Stimulated activated CD8-positive, alpha-beta memory T cell treated with anti-CD3 and anti-CD28 coated beads, Interleukin-7, amount 100 ng/mL, for 24 hours (primary cell): ENCODE measurements around the gene TC2N.
"Not testable (repeated sequence)": the region's sequence is repeated elsewhere in the genome, so short reads cannot be mapped to it uniquely, and the experiment has no call there.

Source experiments
- DNase-seq: peaks from one replicate; pipeline ENCODE4 v3.0.0-alpha.2; 2020; ENCODE audit warnings: low read depth

TC2N gene

GRCh38 chr14:91869556-91869955, 2.2 kb upstream of the TC2N start:
- DNase-seq, result no peak

- no peak for DNase-seq
These were observed 633 bp downstream of the TC2N start for GRCh38 chr14:91866511-91867295.

DNA sequence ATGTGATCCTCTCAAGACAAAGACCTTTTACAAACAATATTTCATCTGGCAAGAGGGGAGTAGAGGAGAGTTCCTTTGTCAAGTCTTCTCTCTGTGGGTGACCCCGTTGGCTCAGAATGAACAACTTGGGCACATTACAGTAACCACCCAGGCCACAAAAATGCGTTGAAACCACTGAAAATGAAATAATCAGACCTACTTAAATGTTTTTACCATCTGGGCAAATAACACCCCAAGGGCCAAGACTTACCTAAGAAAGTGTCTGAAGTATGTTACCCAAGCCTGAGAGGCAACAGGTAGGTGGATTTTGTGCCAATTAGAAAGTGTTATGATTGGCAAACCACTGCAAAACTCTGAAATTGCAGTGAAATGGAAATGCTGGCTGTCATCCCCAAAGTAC, 1.3 kb downstream of the TC2N start:
- DNase-seq, result no peak

GRCh38 chr14:91862417-91862816, 4.9 kb downstream of the TC2N start:
- DNase-seq, result no peak

- no peak for DNase-seq
These were observed 6.2 kb downstream of the TC2N start for GRCh38 chr14:91861091-91861490.

DNA sequence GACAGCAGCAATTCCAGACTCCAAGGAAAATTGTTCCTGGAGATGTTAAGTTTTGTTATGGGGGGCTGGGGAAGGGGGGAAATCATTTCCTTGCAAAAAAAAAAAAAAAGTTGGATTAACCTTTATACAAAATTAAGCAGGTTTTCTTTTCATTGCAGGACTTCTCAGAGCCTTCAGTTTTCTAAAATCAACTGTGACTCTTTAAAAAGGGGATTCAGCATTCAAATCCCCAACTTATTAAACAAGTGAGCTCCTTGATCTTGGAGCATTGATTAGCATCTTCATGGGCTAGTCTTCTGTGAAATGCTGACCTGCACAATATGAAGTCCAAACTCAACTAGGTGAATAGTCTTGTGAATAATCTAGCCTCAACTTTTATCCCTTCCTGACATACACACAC, 7.1 kb downstream of the TC2N start:
- no peak for DNase-seq

- no peak for DNase-seq
These were observed 8.6 kb downstream of the TC2N start for GRCh38 chr14:91858536-91859275.

- no peak for DNase-seq
These were observed 9.7 kb downstream of the TC2N start for GRCh38 chr14:91857614-91858013.

DNA sequence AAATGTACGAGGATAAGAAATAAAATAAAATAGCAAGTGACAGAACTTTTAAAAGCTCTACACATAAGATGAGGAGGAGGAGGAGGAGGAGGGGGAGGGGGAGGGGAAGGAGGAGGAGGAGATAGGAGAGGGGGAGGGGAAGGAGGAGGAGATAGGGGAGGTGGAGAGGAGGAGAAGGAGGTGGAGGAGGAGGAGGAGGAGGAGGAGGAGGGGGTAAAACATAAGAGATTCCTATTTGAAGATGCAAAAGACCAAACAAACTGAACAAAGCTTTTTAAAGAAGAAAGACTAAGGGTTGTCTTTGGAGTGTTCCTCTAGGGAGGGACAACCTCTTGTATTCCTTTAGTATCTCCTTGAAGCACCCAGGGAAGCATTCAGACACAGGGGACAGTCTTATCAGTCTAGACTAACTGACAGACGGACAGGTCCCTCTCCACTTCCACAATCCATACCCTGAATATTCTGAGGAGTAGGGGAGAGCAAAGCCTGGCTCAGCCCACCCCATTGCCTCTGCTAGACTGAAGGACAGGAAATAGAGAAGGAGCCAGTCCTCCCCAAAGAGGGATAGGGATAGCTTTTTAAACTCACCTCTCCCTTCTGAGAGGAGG, 12.9 kb downstream of the TC2N start:
- DNase-seq, result no peak

GRCh38 chr14:91851563-91851962, 15.8 kb downstream of the TC2N start:
- DNase-seq, result no peak

DNA sequence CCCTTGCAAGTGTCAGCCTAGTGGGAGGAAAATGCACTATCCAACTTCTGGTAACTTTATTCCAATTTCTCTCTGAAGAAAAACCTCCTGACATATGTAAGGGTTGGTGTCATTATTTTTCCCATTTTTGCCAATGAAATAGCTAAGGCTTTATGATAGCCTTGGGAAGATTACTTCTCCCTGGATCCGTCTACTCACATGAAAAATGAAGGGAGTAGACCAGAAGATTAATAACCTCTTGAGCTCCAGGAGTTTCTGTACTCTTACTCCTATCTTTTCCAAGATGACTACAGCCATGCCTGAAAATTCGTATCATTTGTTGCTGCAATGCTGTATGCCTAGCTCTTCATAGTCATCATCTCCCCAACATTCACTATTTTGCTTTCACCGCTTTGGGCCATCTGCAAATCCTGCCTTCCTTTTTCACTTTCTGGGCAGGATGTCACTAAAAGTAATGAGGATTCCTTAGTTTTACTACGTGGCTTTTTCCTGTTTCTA, 18.8 kb downstream of the TC2N start:
- DNase-seq, result no peak

DNA sequence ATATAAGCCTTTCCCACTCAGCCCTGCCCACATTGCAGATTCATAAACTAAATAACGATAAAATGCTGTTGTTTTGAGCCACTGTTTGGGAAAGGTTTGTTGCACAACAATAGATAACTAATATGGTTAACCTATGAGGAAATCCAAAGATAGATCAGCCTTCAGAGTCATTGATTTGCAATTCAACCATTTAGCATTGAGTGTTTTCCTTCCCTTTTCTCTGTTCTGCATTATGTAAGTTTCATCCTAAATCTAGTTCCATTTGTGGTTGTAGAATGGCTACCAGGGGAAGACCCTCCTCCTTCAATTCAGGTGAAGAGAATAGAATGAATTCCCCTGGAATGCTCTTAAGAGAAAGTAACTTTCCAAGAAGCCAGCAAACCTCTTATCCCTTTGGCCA, 19.6 kb downstream of the TC2N start:
- DNase-seq, result no peak

DNA sequence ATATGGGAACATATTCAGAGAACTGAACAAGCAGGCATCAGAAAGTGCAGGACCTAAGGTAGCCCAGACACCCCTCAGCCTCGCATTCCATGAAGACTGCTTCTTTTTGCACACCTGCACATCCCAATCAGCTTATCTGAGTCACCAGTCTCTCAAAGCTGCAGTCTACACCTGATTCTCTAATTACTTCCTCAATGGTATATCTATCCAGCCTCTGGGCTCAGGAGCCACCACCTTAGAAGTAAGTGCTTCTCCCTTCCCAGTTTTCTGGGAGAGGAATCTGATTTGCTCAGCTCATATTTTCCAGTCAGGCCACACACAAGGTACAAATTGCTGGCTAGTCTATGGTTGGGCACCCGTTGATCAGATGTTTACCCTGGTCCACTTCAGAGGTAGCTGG, 21.7 kb downstream of the TC2N start:
- no peak for DNase-seq

- not testable (repeated sequence) for DNase-seq
These were observed 22.3 kb downstream of the TC2N start for GRCh38 chr14:91845056-91845455.

DNA sequence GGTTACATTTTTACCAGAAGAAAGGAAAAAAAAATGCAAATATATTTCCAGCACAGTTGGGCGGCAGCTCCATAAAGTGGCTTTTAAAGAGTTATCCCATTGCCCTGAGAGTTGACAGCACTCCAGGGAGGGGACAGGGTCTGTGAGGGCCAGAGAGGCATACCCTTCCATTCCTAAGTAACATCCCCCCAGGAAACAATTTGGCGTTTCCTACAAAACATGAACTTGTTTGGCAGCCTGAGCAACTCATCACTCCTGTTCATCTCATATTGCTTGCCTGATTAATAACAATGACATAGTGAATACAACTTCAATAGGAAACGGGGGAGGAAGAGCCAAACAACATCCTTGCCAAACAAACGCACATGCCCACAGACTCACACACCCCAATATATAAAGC, 23.3 kb downstream of the TC2N start:
- DNase-seq, result no peak

DNA sequence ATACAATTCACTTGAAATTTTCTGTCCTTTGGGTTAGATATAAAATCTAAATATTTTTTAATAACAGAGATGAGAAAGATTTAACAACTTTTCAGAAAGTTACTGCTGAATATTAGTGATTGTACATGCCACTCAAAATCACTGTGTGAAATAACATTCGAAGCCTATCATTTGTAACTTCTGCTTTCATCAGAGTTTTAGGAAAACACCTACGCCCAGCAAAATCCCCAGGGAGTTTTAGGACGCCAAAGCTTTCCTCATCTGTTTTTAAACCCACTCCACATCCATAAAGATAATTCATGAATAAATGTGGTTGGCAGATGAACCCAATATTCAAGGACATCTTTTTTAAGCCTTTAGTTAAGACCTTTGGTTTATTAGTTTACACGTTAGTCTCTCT, 23.9 kb downstream of the TC2N start:
- no peak for DNase-seq

GRCh38 chr14:91841065-91841464, 26.3 kb downstream of the TC2N start:
- no peak for DNase-seq

GRCh38 chr14:91839749-91840148, 27.6 kb downstream of the TC2N start:
- DNase-seq, result no peak

GRCh38 chr14:91837076-91837475, 30.3 kb downstream of the TC2N start:
- DNase-seq, result no peak

DNA sequence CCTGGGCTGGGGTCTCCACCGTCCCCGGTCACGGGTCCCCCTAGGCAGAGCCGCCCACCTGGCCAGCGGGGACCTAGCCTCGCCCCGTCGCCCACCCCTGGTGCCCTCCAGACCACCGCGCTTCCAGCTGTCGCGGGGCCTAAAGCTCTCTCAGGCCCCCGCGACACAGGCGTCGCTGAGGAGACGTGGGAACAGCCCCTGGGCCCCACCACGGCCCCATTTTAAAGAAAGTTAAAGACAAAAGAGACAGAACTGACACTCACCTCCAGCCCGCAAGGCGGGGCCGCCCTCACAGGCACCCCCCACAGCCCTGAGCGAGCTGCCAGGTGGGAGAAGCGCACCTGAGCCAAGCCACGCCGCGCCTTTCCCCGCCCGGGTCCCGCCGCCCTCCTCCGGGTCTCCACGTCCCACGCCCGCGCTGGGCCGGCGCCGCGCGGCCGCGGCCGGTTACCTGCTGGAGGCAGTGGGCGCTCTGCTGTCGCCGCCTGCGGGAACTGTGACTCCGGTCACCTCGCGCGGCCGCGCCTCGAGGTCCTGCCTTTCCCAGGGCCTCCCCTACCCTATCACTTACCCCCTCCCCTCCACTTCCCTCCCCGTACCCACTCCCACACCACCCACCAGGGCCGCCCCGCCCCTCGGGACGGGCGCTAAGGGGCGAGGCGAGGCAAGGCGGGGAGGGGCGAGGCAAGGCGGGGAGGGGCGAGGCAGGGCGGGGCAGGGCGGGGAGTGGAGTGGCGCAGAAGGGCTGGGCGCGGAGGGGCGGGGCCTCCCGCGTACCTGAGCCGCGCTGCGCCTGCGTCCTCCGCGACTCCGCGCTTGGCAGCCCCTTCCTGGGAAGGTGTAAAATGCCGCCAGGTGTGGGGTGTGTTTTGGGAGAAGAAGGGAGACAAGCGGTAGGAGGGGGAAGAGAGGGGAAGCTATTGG, 31.2 kb downstream of the TC2N start:
- peak; percentile 69 for DNase-seq

DNA sequence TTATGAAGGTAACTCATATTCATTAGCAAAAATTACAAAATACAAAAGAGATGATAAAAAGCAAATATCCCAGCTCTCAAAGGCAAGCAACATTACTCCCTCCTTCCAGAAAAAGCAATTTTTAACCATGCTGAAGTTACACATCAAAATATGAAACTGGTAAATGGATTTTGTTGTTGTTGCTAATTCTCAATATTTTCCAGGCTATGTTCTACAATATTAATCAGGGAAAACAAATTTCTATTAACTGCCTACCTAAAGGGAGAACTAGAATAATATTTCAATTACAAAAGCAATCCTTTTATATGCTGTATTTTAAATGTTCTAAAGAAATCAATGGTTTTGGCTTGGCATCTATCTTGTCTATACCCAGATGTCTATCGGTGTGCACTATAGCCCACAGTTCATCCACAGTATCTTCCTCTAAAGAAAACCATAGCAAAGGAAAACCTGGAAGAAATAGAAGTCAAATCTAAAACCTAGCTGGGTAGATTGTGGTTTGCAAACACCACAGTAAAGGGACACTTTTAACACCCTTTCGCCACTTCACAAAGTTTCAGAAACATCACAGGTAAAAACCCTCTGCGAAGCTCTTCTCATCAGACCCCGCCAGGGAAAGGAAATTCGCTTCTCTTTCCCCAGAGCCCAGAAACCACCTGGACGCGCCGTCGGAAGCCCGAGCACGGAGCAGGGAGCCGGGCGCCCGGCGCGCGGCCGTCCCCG, 32.0 kb downstream of the TC2N start:
- no peak for DNase-seq
